Ovary (tissue), 9 donors: Measurements from ENCODE around the gene CACNA2D3. TPM values are rescaled to one million over a fixed set of nuclear protein-coding genes. Genes with fewer than 3 reads are reported as not detected.

ENCODE experiments used
- DNase-seq, 5 donors: peaks; one replicate each; pipeline ENCODE4 v3.0.0-alpha.2; 2019 to 2020
- H3K27ac ChIP-seq, 2 donors: fragments of 200-600 bp; one replicate each; pipeline versions ENCODE4 v1.5.1 to v1.8.0; 2019 to 2022
- H3K27me3 ChIP-seq: fragments of 200-600 bp; one replicate; pipeline ENCODE4 v1.8.0; 2022
- H3K36me3 ChIP-seq: fragments of 200-600 bp; sonication (generic); one replicate; pipeline ENCODE4 v1.5.1; 2019
- H3K4me1 ChIP-seq: one replicate; pipeline ENCODE4 v1.8.1; 2013; ENCODE audit warnings: mild to moderate bottlenecking, moderate library complexity; ENCODE audit not compliant: insufficient read depth
- H3K4me3 ChIP-seq: fragments of 200-600 bp; sonication (generic); one replicate; pipeline ENCODE4 v1.5.1; 2017
- H3K9me3 ChIP-seq, 2 donors: fragments of 200-600 bp in 1 of 2; sonication (generic) in 1 of 2; one replicate each; pipeline versions ENCODE4 v1.5.1 to v1.8.1; 2013 to 2019; ENCODE audit warnings: mild to moderate bottlenecking in 1 of 2, moderate library complexity in 1 of 2
- EP300 ChIP-seq: sonication (generic); formaldehyde crosslinking; IDR thresholded peaks from one replicate; pipeline ENCODE4 v1.6.1; 2017; ENCODE audit warnings: antibody characterized with exemption
- POLR2A ChIP-seq: fragments of 450-650 bp; IDR thresholded peaks from one replicate; pipeline ENCODE4 v1.6.1; 2017; ENCODE audit warnings: antibody characterized with exemption, mild to moderate bottlenecking, moderate library complexity
- WGBS, 3 donors: extraction: QIAGEN DNeasy Blood & Tissue Kit in 1 of 3; methylation state at CpG; one replicate each; pipeline versions ENCODE4 v1.1.5 to v1.1.7; 2013 to 2017; 5-methylcytosine and 5-hydroxymethylcytosine counted together
- intact Hi-C, 4 donors: fragments of 100-400 bp; cut with DNase I; formaldehyde crosslinking; loops; one replicate each; pipeline versions ENCODE4 v1.11.0 to v1.15.1; 2022 to 2023
- polyA plus RNA-seq, 2 donors: library from polyadenylated mRNA; stranded (reverse); fragments of 200-250 nt in 1 of 2; fragments of 350-450 nt in 1 of 2; fragmentation: Illumina TruSeq in 1 of 2; extraction: RNeasy Lipid Tissue Mini Kit (QIAGEN cat#74804) in 1 of 2; gene quantifications; one replicate each; pipeline ENCODE4 v1.2.3, GENCODE V29; 2013 to 2014
- total RNA-seq, 7 donors: library from RNA; depleted of rRNA in 2 of 7; stranded (reverse); fragments of >200 nt in 2 of 7; fragmentation: NEBNext Ultra II Directional in 3 of 7; extraction: Animal tissue kit (Norgen Biotek cat#: 25700) in 3 of 7; gene quantifications; one replicate each; pipeline versions ENCODE4 v1.1.0 to v1.2.4, GENCODE V29; 2016 to 2023
- TF ChIP-seq, protein P1 (sequence below), 3 donors: fragments of 450-650 bp in 2 of 3; fragments of 200-600 bp in 1 of 3; IDR thresholded peaks; one replicate each; pipeline versions ENCODE4 v1.5.1 to v1.8.0; 2016 to 2022; ENCODE audit warnings: antibody characterized with exemption in 3 of 3, mild to moderate bottlenecking in 1 of 3
- donor health status: DM: no; HTN: no; CAD: no; lungs with moderate emphysema.
- donor health status: DM: no; HTN: no; CAD: no.
- donor health status: Bipolar disorder and iron deficiency.
- donor health status: DM: yes; HTN: yes; CAD: no.
- donor health status: DM: no; HTN: no; CAD: no.
- donor health status: DM: yes; HTN: yes; CAD: no.

Gene CACNA2D3
- total and polyA plus RNA-seq, 9 donors: 2.0 to 10.1 (median 4.7) TPM

DNA sequence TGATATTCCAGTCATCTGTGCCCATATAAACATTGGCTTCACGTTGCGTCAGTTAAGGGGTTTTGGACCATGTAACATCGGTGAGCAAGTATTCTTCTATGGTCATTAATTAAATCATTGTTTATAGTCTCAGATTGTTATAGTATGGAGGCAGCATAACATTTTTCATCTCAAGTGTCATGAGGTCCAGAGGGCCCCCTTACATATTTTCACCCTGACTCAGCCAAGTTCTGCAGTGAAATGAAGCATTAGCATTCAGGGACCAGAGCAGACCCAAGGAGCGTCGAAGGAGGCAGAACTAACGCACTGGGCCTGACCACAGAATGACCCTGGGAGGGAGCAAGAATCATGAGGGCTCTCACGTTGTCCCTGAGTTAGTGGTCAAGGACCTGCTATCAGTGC, 634.0 kb downstream of the CACNA2D3 start:
- 54 to 67% (median 60%) methylated on average over 7 of the region's 7 CpGs for WGBS, 3 donors
- DNase-seq: no peak
- intact Hi-C loops: no loop called here

DNA sequence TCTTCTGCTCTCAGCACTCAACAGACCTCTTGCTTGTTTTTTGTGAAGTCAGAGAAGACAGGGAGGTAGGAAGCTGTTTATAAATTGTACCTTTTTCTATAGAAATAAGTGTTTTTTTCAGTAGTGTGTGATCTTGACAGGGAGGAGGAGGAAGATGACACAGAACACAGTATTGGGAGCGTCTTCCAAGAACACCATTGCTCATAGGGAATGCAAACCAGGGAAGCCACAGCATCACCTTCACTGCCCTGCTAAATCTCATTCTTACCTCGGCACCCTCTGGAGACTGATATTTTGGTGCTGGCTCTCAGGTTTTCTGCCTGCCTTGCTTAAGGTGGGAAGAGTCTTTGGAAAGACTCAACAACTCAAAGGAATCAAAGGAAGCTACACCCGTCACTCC, 636.1 kb downstream of the CACNA2D3 start:
- no peak for TF ChIP-seq EP300
- no peak for TF ChIP-seq POLR2A
- TF ChIP-seq, protein P1, sequence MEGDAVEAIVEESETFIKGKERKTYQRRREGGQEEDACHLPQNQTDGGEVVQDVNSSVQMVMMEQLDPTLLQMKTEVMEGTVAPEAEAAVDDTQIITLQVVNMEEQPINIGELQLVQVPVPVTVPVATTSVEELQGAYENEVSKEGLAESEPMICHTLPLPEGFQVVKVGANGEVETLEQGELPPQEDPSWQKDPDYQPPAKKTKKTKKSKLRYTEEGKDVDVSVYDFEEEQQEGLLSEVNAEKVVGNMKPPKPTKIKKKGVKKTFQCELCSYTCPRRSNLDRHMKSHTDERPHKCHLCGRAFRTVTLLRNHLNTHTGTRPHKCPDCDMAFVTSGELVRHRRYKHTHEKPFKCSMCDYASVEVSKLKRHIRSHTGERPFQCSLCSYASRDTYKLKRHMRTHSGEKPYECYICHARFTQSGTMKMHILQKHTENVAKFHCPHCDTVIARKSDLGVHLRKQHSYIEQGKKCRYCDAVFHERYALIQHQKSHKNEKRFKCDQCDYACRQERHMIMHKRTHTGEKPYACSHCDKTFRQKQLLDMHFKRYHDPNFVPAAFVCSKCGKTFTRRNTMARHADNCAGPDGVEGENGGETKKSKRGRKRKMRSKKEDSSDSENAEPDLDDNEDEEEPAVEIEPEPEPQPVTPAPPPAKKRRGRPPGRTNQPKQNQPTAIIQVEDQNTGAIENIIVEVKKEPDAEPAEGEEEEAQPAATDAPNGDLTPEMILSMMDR (IDR thresholded peaks at IDR 0.05): no peak
- intact Hi-C loops: no loop called here
- Histone ChIP-seq H3K27me3 (no peaks in the 10 kb centered on the region), H3K4me1 (no peaks in the 10 kb centered on the region), H3K9me3 (no peaks in the 10 kb centered on the region), H3K4me3 (no peak overlapping the region), H3K36me3 (no peaks in the 10 kb centered on the region), H3K27ac (no peak overlapping the region)
- no peak for DNase-seq
- WGBS, 3 donors: 90 to 99% (median 96%) methylated on average over 3 of the region's 3 CpGs

More for the DNA sequence above, 634.0 kb downstream of the CACNA2D3 start:
- TF ChIP-seq POLR2A (no peak), EP300 (no peak)
- TF ChIP-seq, protein P1 (IDR thresholded peaks at IDR 0.05): no peak
- Histone ChIP-seq H3K9me3 (no peaks in the 10 kb centered on the region), H3K4me3 (no peak overlapping the region), H3K36me3 (no peaks in the 10 kb centered on the region), H3K27ac (no peak overlapping the region), H3K27me3 (no peaks in the 10 kb centered on the region), H3K4me1 (no peaks in the 10 kb centered on the region)

DNA sequence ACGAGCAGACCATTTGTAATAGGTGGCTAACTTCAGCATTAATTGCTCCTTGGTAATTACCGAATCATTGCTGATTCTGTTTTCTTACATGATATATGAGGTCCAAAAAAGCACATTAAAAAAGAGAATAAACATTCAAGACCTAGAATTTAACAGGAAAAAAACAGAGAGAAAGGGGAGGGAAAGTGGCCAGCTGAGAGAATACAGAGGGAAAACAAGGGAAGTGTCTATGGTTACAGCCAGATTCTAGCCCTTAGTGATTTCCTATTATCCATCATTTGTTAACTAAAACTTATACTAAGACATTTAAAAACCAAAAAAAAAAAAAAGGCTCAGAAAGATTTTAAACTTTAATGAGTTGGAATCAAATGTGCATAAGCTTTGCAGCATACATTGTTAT, 636.8 kb downstream of the CACNA2D3 start:
- Histone ChIP-seq H3K4me3 (no peak overlapping the region), H3K9me3 (no peaks in the 10 kb centered on the region), H3K36me3 (no peaks in the 10 kb centered on the region), H3K4me1 (no peaks in the 10 kb centered on the region), H3K27me3 (no peaks in the 10 kb centered on the region), H3K27ac (no peak overlapping the region)
- intact Hi-C loops: no loop called here
- no peak for DNase-seq
- TF ChIP-seq EP300: no peak
- 21 to 30% (median 27%) methylated on average over 2 of the region's 2 CpGs for WGBS, 3 donors

DNA sequence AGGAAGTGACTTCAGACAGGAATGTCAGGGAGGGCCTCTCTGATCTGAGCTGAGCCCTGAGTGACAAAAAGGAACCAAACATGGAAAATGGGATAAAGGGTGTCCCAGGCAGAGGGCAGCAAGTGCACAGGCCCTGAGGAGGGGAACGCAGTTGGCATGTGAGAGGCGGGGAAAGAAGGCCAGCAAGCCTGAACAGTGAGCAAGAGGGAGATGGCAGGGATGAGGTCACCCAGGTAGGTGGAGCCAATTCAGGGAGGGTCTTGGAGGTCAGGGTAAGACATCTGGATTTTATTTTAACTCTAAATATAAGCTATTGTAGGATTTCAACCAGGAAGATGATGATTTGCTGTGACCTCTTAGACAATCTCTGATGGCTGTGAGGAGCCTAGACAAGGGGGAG, 637.8 kb downstream of the CACNA2D3 start:
- Histone ChIP-seq H3K4me1 (no peaks in the 10 kb centered on the region), H3K9me3 (no peaks in the 10 kb centered on the region), H3K27ac (no peak overlapping the region), H3K4me3 (no peak overlapping the region), H3K36me3 (no peaks in the 10 kb centered on the region), H3K27me3 (no peaks in the 10 kb centered on the region)
- intact Hi-C loops: no loop called here
- WGBS, 3 donors: 86 to 94% (median 86%) methylated on average over 2 of the region's 2 CpGs
- TF ChIP-seq POLR2A: no peak
- TF ChIP-seq, protein P1 (IDR thresholded peaks at IDR 0.05): no peak
- no peak for TF ChIP-seq EP300
- DNase-seq: no peak

DNA sequence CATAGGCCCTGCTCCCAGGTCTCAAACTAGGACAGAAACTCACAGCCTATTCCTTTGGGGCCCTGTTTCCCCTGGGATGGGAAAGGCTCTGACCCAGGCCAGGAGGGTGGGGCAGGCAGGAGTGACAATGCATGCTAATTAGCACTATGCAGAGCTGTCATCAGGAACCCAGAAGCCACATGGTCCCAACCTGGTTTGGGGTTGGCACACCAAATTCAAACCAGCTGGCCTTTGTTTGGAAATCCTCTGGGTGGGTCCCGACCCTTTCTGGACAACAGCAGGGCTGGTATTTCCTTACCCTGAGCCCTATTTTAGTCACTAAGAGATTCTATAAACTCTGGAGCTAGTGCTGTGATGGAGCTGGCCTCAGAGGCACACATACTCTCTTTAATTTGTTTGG, 639.3 kb downstream of the CACNA2D3 start:
- no peaks in the 10 kb centered on the region for H3K9me3 ChIP-seq
- no peak overlapping the region for H3K27ac ChIP-seq
- TF ChIP-seq POLR2A: no peak
- no peak for TF ChIP-seq EP300
- TF ChIP-seq, protein P1 (IDR thresholded peaks at IDR 0.05): no peak
- 69 to 86% (median 82%) methylated on average over 1 of the region's 1 CpG for WGBS, 3 donors
- H3K4me3 ChIP-seq: no peak overlapping the region
- H3K36me3 ChIP-seq: no peaks in the 10 kb centered on the region
- no peaks in the 10 kb centered on the region for H3K4me1 ChIP-seq
- no peaks in the 10 kb centered on the region for H3K27me3 ChIP-seq
- intact Hi-C loops: no loop called here
- DNase-seq: no peak
